Measurements from ENCODE around the gene FOXK2. TPM values are rescaled to one million over a fixed set of nuclear protein-coding genes. Genes with fewer than 3 reads are reported as not detected.
A peak's percentile ranks its signal among the peaks of the same experiment; 100 is the strongest.

The FOXK2 gene
- total RNA-seq, 1 experiment from 2014 or later: 72.0 TPM

GRCh38 chr17:82595893-82596292 is 76.4 kb downstream of the FOXK2 start:
- Histone ChIP-seq H3K79me1 (ENCODE audit: insufficient read depth, low read depth, low read length, poor library complexity, severe bottlenecking) (peaks cover 2% of the 10 kb centered on the region), H3T11ph (ENCODE audit: low read length) (no peak overlapping the region), H2BK5ac (ENCODE audit: insufficient read length, low read length) (no peak overlapping the region), H3K18ac (ENCODE audit: insufficient read length, low read depth, low read length) (no peak overlapping the region), H3K4me1 (ENCODE audit: insufficient read depth, low read length) (no peaks in the 10 kb centered on the region), H2AFZ (ENCODE audit: low read length) (no peak overlapping the region), H2BK20ac (ENCODE audit: low read depth, low read length, poor library complexity, severe bottlenecking) (no peak overlapping the region), H2BK120ac (ENCODE audit: low read depth, low read length, poor library complexity, severe bottlenecking) (no peak overlapping the region), H3K27ac (ENCODE audit: insufficient read length, low read depth, low read length) (no peak overlapping the region), H3K14ac (ENCODE audit: insufficient read depth, low read length) (no peak overlapping the region), H3K4ac (ENCODE audit: low read depth, low read length) (no peak overlapping the region), H4K8ac (replicated peaks; ENCODE audit: insufficient read length, low read depth, low read length) (no peak overlapping the region), H3K79me2 (ENCODE audit: insufficient read depth, low read length) (no peaks in the 10 kb centered on the region), H3K9me3 (ENCODE audit: control insufficient read depth, low read depth, low read length) (no peaks in the 10 kb centered on the region), H3K9ac (ENCODE audit: extremely low read depth, insufficient read length, low read length) (no peak overlapping the region), H2BK15ac (ENCODE audit: low read depth, low read length) (no peak overlapping the region), H4K91ac (ENCODE audit: insufficient read length, low read depth, low read length) (no peak overlapping the region), H3K56ac (ENCODE audit: insufficient read length, low read depth, low read length) (no peak overlapping the region), H3K27me3 (ENCODE audit: insufficient read depth, low read length) (no peaks in the 10 kb centered on the region), H2AK5ac (ENCODE audit: insufficient read length, low read length) (no peak overlapping the region), H4K20me1 (ENCODE audit: control insufficient read depth, insufficient read depth, insufficient read length) (peaks cover 3% of the 10 kb centered on the region), H3K23ac (ENCODE audit: insufficient read length, low read depth, low read length) (no peak overlapping the region), H3K23me2 (ENCODE audit: insufficient read length, low read depth, low read length, poor library complexity, severe bottlenecking) (no peaks in the 10 kb centered on the region), H4K5ac (ENCODE audit: insufficient read length, low read depth, low read length) (no peak overlapping the region), H3K4me2 (ENCODE audit: insufficient read depth, insufficient read length, low read length) (no peak overlapping the region), H2BK12ac (ENCODE audit: insufficient read length, low read depth, low read length) (no peak overlapping the region)
- peak overlapping the region in 1 of 3 experiments; percentile 27; a peak in 2 of 7 replicates for H3K27ac Mint-ChIP-seq
- peaks cover 35 to 67% (median 64%) of the 10 kb centered on the region in 3 experiments; a peak in 6 of 7 replicates for H3K36me3 Mint-ChIP-seq (ENCODE audit: insufficient read depth in 1 of 3, low read depth in 3 of 3)
- DNase-seq: no peak
- TF ChIP-seq CTCF (conservative IDR thresholded peaks at IDR 0.05): no peak
- WGBS (ENCODE audit: extremely low coverage, insufficient read length, low lambda C conversion rate): no CpG with 5 or more reads among the region's 21 CpGs
- no peak overlapping the region for H3K4me3 Mint-ChIP-seq
- no peaks in the 10 kb centered on the region; the same call in 1 of the 2 replicates for H3K27me3 Mint-ChIP-seq (ENCODE audit: low read depth)
- peaks cover 4 to 10% of the 10 kb centered on the region in 2 experiments; a peak in 3 of 4 replicates for H3K4me1 Mint-ChIP-seq
- no peaks in the 10 kb centered on the region for H3K9me3 Mint-ChIP-seq

Data from H9 (cell line).